Measurements from ENCODE around the gene GPR152.
A peak's percentile ranks its signal among the peaks of the same experiment; 100 is the strongest.
"Not testable (repeated sequence)": the region's sequence is repeated elsewhere in the genome, so short reads cannot be mapped to it uniquely, and the experiment has no call there.

Gene GPR152

DNA sequence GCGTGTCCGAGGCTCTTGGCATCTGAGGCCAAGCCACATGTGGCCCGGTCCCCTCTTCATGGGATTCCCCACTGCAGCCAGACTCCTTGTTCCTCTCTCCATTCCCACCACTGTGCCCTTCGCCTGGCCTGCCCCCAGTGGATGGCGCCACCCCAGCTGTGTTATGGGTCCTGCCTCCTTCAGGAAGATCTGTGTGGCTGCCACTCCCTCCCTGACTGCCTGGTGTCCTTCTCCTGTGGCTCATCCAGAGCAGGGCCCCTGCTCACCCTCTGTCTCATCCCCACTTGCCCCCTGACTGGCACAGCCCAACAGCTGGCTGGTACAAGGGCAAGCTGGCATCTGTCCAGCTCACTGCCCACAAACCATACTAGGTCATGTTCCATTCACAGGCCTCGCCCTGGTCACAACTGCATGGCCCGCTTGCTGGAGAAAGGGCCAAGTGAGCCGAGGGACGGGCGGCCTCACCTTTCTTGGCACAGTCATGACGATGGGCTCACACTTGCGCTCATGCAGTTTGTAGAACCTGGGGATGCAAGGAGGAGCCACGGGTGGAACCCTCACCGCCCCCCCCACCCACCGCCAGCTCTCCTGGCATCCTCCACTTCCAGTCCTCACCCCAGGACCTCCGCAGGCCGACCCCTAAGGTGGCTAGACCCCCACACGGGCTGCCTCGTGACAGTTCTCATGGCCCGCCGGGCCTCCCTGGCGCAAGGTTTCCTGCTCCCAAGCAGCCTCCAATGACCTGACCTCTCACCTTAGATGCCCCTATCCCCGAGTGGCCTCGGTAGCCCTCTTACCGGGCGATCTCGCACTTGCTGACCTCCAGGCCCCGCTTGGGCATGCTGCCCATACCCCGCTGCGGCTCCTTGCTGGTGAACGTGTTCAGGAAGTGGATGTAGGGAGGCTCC is 13.0 kb downstream of the GPR152 start:
- no peak for DNase-seq (ENCODE audit: low read depth)

DNA sequence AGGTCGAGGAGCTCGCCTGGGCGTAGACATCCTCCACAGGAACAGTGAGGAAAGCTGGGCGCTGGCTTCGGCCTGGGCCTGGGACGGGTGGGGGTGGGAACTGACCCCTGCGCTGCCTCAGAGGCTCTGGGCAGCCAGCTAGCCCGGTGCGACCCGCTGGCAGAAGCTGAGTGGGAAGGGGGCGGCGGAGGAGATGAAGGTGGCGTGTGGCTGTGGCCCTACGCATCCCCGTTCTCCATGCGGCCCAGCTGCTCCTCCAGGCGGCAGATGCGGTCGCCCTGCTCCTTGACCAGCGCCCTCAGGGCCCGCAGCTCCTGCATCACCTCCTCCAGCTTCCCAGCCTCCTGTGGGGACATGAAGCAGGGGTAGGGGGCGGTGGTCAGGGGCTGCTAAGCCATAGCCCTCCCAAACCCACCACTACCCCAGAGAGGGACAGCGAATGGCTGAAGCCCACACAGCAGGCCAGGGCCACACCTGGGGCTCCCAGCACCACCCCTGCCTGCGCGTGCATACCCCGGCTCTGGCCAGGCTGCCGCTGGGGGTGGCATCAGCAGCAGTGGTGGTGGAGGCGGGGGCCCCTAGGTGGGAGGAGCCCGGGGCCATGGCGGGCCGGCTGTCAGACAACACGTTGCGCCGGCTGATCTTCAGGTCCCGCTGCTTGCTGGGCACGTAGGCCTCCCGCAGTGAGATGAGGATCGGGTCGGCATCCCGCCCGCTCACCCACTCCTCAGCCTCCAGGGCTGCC is 14.2 kb downstream of the GPR152 start:
- DNase-seq (ENCODE audit: low read depth), result peak; percentile 63

DNA sequence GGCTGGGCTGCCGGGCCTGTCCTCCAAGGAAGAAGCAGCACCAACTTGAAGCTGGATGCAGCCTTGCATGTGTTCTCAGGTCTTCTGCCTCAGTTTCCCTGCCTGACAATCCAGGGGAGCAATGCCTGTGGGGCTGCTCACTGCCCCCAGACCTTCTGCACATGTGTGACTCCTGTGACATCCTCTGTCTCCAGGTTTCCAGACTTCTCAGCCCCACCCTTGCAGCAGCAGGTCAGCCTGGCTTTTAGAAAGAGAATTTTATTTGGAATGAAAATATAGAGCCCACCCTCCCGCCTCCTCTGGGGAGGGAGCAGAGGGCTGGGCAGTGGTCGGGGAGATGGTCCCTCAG is 14.7 kb downstream of the GPR152 start:
- DNase-seq (ENCODE audit: low read depth), result no peak

DNA sequence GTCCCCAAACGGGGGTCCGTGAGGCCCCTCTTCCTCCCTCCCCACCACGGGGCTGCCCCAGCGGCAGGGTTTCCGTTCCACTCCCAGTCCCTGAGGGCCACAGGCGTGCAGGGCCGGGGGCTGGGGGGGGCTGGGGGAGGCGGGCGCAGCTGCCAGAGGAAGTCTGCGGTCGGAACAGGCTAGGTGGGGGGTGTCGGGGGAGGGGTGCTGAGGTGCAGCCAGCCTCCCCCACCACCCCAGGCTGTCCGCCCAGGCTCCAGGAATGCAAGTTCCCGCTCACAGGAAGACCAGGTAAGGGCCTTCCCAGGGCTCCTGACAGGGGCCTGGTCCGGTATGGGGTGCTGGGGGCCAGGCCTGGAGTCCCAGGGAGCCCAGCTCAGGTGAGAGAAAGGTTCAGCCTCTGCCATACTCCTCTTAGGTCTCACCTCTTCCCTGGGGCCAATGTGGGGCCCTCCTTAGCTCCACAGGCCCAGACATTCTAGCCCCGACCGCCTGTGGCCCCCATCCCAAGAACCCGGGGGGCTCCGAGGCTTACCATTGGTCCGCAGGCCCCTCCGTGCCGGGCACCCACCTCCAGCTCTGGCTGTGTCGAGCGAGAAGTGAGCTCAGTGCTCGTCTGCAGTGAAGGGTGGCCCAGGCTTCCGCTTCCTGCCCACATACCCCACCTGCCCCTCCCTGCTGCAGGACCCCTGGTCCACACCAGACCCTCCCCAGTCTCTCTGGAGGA is 15.3 kb downstream of the GPR152 start, which contains the start of gene PTPRCAP:
Gene PTPRCAP (minus strand): TSS at position 601 of the 727 bp plus-strand sequence. CDS start 63 bp downstream, at position 538.
- peak; percentile 62 for DNase-seq (ENCODE audit: low read depth)

DNA sequence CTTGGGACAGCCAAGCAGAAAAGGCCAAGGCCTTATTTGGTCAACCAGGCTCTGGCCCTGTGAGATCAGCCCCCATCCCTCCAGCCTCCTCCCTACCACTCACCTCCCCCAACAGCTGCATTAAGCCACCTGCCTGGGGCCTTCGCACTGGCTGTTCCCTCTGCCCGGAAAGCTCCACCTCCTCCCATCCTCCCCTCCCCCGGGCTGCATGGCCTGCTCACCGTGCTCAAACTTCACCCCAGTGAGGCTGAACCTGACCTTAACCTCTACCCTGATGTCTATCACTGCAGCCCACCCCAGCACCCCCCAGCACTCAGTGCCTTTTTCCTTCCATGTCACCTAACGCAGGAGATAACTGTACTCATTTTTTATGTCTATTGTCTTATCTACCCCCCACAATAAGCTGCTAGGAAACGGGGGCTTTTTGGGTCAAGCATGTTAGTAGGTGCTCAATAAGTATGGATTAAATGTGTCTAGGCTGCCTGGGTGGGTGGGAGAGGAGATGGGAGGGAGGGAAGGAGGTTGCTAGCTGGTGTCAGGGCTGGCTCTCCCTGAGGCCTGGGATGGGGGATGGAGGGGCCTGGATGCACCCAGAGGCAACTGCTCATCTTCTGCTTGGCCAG is 16.0 kb downstream of the GPR152 start:
- peak; percentile 58 for DNase-seq (ENCODE audit: low read depth)

DNA sequence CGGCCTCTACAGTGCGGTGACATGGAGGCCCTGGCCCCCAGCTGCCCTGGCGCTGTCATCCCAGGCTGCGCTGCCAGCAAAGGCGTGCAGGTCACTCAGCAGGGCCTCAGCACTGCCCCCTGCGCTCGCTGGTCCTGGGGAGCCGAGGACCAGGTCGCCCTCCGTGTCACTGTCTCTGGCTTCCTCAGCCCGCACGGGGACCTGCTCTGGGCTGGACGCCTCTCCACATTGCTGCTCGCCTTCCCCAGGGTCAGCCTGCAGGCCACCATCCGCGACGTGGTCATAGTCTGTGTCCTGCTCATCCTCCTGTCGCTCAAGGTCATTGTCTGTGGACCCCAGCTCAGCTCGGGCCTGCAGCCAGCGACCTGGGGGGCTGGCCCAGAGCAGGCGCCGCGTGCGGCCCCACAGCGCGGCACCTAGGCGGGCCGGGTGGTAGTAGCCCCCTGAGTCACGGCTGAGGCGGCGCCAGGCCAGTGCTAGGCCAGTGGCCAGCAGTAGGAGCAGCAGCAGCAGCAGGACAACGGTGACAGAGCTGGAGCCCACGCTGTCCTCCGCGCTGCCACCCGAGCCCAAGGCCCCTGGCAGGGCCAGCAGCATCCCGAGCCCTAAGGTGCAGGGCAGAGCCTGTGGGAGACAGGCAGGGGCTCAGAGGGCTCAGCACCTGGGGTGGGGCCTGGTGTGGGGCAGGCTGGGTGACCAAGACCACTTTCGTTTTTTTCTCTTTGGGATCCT is 16.6 kb downstream of the GPR152 start:
- DNase-seq (ENCODE audit: low read depth), result no peak

DNA sequence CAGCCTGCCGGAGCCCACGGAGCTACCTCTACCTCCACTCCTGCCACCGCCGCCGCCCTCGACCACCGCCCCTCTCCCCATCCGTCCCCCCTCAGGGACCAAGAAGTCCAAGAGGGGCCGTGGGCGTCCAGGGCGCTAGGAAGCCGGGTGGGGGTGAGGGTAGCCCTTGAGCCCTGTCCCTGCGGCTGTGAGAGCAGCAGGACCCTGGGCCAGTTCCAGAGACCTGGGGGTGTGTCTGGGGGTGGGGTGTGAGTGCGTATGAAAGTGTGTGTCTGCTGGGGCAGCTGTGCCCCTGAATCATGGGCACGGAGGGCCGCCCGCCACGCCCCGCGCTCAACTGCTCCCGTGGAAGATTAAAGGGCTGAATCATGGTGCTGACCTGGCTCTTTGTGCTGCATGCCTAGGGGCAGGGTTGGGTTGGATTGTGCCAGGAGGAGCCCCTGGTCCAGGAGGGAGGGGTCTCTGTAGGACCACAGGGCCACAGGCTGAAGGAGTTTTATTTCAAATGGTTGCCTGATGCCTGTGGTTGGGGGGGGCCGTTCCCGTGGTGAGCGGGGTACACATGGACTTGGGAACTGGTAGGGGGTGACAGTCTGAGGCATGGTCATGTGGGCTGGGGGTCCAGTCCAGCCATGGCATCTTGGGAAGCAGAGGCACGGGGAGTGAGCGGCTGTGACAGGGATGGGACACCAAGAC is 17.4 kb downstream of the GPR152 start:
- DNase-seq (ENCODE audit: low read depth), result no peak

DNA sequence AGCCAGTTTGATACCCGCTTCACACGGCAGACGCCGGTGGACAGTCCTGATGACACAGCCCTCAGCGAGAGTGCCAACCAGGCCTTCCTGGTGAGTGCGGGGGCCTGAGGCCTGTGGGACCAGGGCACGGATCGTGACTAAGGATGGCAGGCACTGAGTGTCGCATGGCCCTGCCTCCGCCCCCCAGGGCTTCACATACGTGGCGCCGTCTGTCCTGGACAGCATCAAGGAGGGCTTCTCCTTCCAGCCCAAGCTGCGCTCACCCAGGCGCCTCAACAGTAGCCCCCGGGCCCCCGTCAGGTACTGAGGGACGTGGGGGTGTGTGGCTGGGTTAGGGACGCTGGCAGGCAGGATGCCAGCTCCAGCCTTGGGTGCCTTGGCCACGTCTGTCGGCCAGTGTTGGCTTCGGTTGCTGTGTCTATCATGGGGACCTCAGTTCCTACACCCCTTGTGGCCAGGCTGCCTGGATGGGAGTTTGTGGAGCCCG is 18.1 kb downstream of the GPR152 start:
- DNase-seq (ENCODE audit: low read depth), result no peak

DNA sequence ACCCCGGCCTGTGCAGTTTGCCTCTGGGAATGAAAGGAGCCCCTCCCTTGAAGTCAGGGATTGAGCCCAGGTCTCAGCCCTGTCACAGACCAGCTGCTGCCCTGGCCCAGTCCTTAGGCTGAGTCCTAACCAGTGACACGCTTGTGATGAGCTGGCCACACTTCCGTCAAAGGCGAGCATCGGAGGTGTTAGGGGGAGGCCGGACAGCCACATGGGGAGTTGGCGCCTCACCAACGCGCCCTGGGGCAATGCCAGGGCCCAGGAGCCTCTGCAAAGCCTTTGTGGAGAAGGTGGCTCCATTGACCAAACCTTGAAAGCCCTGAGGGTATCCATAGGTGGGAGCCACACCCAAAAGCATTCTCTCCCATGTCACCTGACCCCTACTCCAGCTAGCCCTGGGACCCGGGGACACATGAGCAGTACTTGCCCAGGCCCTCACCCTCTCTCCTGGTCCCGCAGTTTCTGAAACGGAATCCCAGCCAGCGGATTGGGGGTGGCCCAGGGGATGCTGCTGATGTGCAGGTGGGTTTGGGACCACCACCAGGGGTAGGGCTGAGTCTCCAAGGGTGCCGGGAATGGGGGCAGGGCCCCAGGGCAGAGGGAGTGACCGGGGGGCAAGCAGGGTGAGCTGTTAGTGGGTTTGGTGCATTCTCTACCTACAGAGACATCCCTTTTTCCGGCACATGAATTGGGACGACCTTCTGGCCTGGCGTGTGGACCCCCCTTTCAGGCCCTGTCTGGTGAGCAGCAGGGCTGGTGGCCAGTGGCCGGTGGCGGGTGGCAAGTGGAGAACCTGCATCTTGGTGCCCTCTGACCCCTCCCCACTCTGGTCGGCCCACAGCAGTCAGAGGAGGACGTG is 18.8 kb downstream of the GPR152 start:
- no peak for DNase-seq (ENCODE audit: low read depth)

DNA sequence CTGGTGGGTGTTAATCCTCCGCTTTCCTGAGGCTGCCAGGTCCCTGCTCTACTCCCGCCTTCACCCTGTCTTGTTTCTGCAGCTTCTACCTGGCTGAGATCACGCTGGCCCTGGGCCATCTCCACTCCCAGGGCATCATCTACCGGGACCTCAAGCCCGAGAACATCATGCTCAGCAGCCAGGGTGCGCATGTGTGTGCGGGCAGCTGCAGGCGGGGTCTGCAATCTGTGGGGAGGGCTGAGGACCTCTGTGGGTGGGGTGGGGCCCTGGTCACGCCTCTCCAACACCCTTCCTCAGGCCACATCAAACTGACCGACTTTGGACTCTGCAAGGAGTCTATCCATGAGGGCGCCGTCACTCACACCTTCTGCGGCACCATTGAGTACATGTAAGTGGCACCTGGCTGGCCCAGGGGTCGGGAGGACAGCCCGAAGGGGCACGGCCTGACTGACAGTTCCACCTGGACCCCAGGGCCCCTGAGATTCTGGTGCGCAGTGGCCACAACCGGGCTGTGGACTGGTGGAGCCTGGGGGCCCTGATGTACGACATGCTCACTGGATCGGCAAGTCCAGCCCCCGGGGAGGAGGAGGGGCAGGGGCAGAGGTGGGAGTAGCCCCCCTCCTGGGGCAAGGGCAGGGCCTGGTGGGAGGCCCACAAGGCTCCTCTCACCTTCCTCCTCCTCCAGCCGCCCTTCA is 19.7 kb downstream of the GPR152 start:
- DNase-seq (ENCODE audit: low read depth), result no peak

DNA sequence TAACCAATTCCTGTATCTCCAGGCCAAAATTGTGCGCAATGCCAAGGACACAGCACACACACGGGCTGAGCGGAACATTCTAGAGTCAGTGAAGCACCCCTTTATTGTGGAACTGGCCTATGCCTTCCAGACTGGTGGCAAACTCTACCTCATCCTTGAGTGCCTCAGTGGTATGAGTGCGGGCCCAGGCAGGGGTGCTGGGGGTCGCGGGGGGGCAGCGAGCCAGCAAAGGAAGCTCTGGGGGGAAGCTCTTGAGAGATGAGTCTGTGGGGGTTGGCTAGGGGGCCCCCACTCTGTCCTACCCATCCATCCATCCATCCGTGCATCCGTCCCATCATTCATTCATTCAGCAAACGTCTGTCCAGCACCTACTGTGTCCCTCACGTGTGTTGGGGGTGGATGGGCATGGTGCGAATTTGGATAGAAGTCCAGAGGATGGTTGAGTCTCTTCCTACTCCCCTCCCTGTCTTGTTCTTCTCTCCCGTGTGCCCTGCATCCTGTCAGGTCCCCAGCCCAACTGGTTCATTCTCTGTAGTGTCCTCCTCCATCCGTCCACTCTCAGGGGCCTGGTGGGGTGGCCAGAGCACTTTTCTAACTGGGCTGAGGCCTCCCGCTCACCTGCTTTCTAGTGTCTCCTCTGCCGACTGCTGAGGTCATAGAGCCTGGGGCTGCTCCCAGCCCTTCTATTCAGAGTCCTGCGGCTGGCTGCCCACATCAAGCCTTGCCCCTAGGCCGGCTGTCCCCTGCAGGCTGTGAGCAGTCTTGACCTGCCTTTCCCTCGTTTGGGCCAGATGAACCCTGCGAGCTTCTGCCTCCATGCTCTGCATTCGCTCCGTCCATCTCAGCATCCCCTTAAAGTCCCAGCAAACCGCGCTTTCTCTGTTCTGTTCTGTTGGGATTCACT is 20.9 kb downstream of the GPR152 start:
- no peak for DNase-seq (ENCODE audit: low read depth)

DNA sequence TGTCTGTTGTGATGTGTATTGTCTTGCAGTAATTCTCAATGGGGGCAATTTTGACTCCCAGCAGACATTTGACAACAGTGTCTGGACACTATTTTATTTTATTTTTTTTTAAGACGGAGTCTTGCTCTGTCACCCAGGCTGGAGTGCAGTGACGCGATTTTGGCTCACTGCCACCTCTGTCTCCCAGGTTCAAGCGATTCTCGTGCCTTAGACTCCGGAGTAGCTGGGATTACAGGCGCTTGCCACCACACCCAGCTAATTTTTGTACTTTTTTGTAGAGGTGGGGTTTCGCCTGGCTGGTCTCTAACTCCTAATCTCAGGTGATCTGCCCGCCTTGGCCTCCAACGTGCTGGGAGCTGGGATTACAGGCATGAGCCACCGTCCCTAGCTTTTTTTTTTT is 22.8 kb downstream of the GPR152 start:
- no peak for DNase-seq (ENCODE audit: low read depth)

DNA sequence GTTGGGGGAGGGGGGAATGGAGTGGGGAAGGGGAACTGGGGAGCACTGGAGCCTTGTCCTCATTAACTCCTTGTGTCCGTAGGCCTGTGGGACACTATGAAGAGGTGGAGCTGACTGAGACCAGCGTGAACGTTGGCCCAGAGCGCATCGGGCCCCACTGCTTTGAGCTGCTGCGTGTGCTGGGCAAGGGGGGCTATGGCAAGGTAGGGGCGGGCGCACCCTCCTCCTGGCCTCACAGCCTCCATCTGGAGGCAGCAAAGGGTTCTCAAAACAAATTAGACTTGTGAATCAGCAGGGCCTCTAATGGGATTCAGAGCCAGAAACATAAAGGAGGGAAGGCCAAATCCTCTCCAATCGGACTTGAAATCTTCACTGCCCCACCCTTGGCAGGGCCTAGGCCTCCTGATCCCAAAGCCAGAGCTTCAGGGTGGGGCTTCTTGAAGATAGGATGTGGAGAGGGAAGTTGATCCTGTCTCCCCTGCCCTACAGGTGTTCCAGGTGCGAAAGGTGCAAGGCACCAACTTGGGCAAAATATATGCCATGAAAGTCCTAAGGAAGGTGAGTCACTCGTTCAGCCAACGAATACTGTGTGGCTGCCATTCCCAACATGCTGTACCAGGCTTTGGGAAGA is 23.4 kb downstream of the GPR152 start:
- DNase-seq (ENCODE audit: low read depth), result no peak

DNA sequence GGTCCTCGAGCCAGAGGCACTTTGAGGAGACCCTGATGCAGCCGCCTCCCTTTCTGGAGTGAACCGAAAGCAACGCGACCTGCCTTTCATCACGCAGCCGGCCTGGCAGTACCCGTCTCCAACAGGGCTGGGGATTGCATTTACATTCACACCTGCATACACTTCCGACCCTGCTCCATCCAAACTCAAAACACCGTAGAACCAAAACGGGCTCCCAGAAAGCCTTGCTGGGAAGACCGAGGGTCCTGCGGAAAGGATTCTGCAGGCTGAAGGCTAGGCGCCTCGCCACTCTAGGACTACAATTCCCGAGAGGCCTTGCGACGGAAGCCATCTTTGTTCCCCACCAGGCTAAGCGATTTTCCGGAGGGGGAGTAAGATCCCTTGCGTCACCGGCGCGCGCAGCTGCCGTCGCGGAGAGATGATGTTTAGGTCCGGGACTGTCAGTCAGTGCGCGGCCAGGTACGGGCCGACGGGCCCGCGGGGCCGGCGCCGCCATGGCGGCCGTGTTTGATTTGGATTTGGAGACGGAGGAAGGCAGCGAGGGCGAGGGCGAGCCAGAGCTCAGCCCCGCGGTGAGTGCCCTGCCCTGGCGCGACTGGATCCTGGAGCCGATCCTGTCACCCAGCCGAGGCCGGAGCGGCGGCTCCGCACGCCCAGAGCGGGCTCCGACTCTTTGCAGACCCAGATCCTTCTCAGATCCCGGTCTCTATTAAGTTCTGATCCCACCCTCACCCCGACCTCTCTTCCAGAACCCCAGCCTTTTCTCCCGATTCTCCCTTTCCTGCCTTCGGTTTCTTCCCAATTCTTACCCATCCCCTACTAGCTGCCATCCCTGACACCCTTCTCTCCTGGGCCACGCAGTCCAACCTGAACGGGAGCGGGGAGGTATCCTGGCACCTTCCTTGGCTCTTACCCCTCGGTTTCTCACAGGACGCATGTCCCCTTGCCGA is 24.2 kb downstream of the GPR152 start, which contains the start of gene RPS6KB2:
Gene RPS6KB2 (plus strand): TSS at position 443 of the 950 bp plus-strand sequence. CDS start 52 bp downstream, at position 495.
- peak; percentile 98 for DNase-seq (ENCODE audit: low read depth)

DNA sequence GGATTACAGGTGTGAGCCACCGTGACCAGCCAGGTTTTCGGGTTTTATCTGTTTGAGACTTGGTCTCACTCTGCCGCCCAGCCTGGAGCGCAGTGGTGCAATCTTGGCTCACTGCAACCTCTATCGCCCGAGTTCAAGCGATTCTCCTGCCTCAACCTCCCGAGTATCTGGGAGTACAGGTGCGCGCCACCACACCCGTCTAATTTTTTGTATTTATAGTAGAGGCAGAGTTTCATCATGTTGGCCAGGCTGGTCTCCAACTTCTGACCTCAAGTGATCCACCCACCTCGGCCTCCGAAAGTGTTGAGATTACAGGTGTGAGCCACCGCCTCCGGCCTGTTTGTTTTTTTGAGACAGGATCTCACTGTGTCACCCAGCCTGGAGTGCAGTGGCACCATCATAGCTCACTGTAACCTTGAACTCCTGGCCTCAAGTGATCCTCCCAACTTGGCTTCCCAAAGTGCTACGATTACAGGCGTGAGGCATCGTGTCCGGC is 25.1 kb downstream of the GPR152 start:
- not testable (repeated sequence) for DNase-seq (ENCODE audit: low read depth)

Data from stimulated activated CD4-positive, alpha-beta T cell treated with anti-CD3 and anti-CD28 coated beads, Interleukin-2, amount 100 ng/mL, for 4 hours (primary cell).